Uterus (tissue), 2 donors: ENCODE measurements around the gene ZNF282.
"Not testable (repeated sequence)": the region's sequence is repeated elsewhere in the genome, so short reads cannot be mapped to it uniquely, and the experiment has no call there.

Experiments used
- CTCF ChIP-seq, 4 experiments: fragments of 200-600 bp in 2 of 4; fragments of 450-650 bp in 2 of 4; sonication (generic) in 2 of 4; IDR thresholded peaks; one replicate each; pipeline ENCODE4 v1.5.1; 2016 to 2019; ENCODE audit warnings: antibody characterized with exemption in 4 of 4, mild to moderate bottlenecking in 2 of 4, moderate library complexity in 1 of 4
- POLR2A ChIP-seq, 2 donors: fragments of 450-650 bp; IDR thresholded peaks; one replicate each; pipeline ENCODE4 v1.6.1; 2016; ENCODE audit warnings: antibody characterized with exemption in 2 of 2, mild to moderate bottlenecking in 1 of 2, moderate library complexity in 1 of 2

GRCh38 chr7:149274424-149274823 is 79.1 kb downstream of the ZNF282 start:
- TF ChIP-seq CTCF, POLR2A (IDR thresholded peaks at IDR 0.05): not testable (repeated sequence)
